Liver (tissue), 3 donors: ENCODE data around the gene CBX2.

Source experiments
- EGR1 ChIP-seq, 2 donors: IDR thresholded peaks; 2 replicates each; pipeline ENCODE4 v1.6.1; 2016 to 2018; ENCODE audit warnings: antibody characterized with exemption in 2 of 2, low read depth in 2 of 2
- GABPA ChIP-seq, 2 donors: IDR thresholded peaks in 1 of 2; conservative IDR thresholded peaks in 1 of 2; 2 replicates each; pipeline ENCODE4 v1.6.1; 2016; ENCODE audit warnings: antibody characterized with exemption in 2 of 2, mild to moderate bottlenecking in 1 of 2, moderate library complexity in 1 of 2
- HNF4A ChIP-seq, 2 donors: conservative IDR thresholded peaks; 2 replicates each; pipeline ENCODE4 v1.6.1; 2016; ENCODE audit warnings: antibody characterized with exemption in 2 of 2, mild to moderate bottlenecking in 2 of 2
- HNF4G ChIP-seq: IDR thresholded peaks from 2 replicates; pipeline ENCODE4 v1.6.1; 2016; ENCODE audit warnings: antibody characterized with exemption
- JUND ChIP-seq, 2 donors: IDR thresholded peaks; 2 replicates each; pipeline ENCODE4 v1.6.1; 2016; ENCODE audit warnings: antibody characterized with exemption in 2 of 2
- RXRA ChIP-seq, 2 donors: IDR thresholded peaks; 2 replicates each; pipeline ENCODE4 v1.6.1; 2017 to 2018; ENCODE audit warnings: antibody characterized with exemption in 2 of 2, mild to moderate bottlenecking in 1 of 2
- SP1 ChIP-seq: IDR thresholded peaks from 2 replicates; pipeline ENCODE4 v1.6.1; 2018; ENCODE audit warnings: antibody characterized with exemption, mild to moderate bottlenecking
- YY1 ChIP-seq: IDR thresholded peaks from 2 replicates; pipeline ENCODE4 v1.6.1; 2016; ENCODE audit warnings: antibody characterized with exemption, mild to moderate bottlenecking
- TF ChIP-seq, protein P1 (sequence below): fragments of 150-350 bp; IDR thresholded peaks from 2 replicates; pipeline ENCODE4 v1.5.1; 2017; ENCODE audit warnings: improper control_type of control experiment, low read depth, low read length; ENCODE audit not compliant: missing input control
- TF ChIP-seq, protein P2 (sequence below): IDR thresholded peaks from 2 replicates; pipeline ENCODE4 v1.6.1; 2016; ENCODE audit warnings: antibody characterized with exemption, mild to moderate bottlenecking
- TF ChIP-seq, protein P3 (sequence below): IDR thresholded peaks from 2 replicates; pipeline ENCODE4 v1.6.1; 2016; ENCODE audit warnings: antibody characterized with exemption
- TF ChIP-seq, protein P4 (sequence below): IDR thresholded peaks from 2 replicates; pipeline ENCODE4 v1.6.1; 2016; ENCODE audit warnings: antibody characterized with exemption
- TF ChIP-seq, protein P5 (sequence below): IDR thresholded peaks from 2 replicates; pipeline ENCODE4 v1.6.1; 2016; ENCODE audit warnings: antibody characterized with exemption
- donor health status: healthy.
- donor health status: healthy.

DNA sequence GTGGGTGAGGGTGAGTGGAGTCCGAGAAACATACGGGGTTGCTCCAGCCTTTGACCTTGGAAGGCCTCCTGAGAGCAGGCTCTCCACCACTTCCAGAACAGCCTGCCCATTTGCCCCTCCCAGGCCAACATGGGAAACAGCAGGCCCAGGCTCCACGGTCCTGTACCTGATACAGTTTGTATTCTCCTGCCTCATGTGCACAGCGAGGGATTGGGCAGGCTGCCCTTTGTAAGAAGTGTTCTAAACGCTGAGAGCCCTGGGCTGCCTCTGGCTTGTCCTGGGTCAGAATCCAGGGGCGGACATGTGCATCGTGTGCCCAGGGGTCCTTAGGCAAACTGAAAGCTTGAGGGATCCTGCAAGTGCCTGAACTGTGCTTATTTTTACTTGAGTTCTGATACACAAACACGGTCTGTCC is 3.4 kb upstream of the CBX2 start:
- TF ChIP-seq, protein P1, sequence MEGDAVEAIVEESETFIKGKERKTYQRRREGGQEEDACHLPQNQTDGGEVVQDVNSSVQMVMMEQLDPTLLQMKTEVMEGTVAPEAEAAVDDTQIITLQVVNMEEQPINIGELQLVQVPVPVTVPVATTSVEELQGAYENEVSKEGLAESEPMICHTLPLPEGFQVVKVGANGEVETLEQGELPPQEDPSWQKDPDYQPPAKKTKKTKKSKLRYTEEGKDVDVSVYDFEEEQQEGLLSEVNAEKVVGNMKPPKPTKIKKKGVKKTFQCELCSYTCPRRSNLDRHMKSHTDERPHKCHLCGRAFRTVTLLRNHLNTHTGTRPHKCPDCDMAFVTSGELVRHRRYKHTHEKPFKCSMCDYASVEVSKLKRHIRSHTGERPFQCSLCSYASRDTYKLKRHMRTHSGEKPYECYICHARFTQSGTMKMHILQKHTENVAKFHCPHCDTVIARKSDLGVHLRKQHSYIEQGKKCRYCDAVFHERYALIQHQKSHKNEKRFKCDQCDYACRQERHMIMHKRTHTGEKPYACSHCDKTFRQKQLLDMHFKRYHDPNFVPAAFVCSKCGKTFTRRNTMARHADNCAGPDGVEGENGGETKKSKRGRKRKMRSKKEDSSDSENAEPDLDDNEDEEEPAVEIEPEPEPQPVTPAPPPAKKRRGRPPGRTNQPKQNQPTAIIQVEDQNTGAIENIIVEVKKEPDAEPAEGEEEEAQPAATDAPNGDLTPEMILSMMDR: no peak
- TF ChIP-seq, protein P2, sequence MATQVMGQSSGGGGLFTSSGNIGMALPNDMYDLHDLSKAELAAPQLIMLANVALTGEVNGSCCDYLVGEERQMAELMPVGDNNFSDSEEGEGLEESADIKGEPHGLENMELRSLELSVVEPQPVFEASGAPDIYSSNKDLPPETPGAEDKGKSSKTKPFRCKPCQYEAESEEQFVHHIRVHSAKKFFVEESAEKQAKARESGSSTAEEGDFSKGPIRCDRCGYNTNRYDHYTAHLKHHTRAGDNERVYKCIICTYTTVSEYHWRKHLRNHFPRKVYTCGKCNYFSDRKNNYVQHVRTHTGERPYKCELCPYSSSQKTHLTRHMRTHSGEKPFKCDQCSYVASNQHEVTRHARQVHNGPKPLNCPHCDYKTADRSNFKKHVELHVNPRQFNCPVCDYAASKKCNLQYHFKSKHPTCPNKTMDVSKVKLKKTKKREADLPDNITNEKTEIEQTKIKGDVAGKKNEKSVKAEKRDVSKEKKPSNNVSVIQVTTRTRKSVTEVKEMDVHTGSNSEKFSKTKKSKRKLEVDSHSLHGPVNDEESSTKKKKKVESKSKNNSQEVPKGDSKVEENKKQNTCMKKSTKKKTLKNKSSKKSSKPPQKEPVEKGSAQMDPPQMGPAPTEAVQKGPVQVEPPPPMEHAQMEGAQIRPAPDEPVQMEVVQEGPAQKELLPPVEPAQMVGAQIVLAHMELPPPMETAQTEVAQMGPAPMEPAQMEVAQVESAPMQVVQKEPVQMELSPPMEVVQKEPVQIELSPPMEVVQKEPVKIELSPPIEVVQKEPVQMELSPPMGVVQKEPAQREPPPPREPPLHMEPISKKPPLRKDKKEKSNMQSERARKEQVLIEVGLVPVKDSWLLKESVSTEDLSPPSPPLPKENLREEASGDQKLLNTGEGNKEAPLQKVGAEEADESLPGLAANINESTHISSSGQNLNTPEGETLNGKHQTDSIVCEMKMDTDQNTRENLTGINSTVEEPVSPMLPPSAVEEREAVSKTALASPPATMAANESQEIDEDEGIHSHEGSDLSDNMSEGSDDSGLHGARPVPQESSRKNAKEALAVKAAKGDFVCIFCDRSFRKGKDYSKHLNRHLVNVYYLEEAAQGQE: no peak
- TF ChIP-seq YY1: no peak
- TF ChIP-seq, protein P3, sequence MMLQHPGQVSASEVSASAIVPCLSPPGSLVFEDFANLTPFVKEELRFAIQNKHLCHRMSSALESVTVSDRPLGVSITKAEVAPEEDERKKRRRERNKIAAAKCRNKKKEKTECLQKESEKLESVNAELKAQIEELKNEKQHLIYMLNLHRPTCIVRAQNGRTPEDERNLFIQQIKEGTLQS: no peak
- TF ChIP-seq HNF4G: no peak
- no peak for TF ChIP-seq RXRA (IDR thresholded peaks at IDR 0.05)
- TF ChIP-seq JUND (IDR thresholded peaks at IDR 0.05): no peak
- TF ChIP-seq EGR1 (IDR thresholded peaks at IDR 0.05; ENCODE audit: low read depth in 2 of 2): no peak
- TF ChIP-seq GABPA (IDR thresholded peaks at IDR 0.05 in 1 of 2, conservative IDR thresholded peaks at IDR 0.05 in 1 of 2): no peak
- TF ChIP-seq, protein P4, sequence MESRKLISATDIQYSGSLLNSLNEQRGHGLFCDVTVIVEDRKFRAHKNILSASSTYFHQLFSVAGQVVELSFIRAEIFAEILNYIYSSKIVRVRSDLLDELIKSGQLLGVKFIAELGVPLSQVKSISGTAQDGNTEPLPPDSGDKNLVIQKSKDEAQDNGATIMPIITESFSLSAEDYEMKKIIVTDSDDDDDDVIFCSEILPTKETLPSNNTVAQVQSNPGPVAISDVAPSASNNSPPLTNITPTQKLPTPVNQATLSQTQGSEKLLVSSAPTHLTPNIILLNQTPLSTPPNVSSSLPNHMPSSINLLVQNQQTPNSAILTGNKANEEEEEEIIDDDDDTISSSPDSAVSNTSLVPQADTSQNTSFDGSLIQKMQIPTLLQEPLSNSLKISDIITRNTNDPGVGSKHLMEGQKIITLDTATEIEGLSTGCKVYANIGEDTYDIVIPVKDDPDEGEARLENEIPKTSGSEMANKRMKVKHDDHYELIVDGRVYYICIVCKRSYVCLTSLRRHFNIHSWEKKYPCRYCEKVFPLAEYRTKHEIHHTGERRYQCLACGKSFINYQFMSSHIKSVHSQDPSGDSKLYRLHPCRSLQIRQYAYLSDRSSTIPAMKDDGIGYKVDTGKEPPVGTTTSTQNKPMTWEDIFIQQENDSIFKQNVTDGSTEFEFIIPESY: no peak
- TF ChIP-seq HNF4A (conservative IDR thresholded peaks at IDR 0.05): no peak
- no peak for TF ChIP-seq SP1
- TF ChIP-seq, protein P5, sequence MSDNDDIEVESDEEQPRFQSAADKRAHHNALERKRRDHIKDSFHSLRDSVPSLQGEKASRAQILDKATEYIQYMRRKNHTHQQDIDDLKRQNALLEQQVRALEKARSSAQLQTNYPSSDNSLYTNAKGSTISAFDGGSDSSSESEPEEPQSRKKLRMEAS: no peak
